Epithelial cell of alveolus of lung (primary cell): ENCODE data around the gene HAX1. TPM values are rescaled to one million over a fixed set of nuclear protein-coding genes. Genes with fewer than 3 reads are reported as not detected.

Experiments
- total RNA-seq: library from RNA; depleted of rRNA; stranded (reverse); fragments of >200 nt; gene quantifications from 2 replicates; pipeline ENCODE4 v1.2.1, GENCODE V29; 2015

The HAX1 gene
- 58.5 and 156 TPM in 2 replicates for total RNA-seq

DNA sequence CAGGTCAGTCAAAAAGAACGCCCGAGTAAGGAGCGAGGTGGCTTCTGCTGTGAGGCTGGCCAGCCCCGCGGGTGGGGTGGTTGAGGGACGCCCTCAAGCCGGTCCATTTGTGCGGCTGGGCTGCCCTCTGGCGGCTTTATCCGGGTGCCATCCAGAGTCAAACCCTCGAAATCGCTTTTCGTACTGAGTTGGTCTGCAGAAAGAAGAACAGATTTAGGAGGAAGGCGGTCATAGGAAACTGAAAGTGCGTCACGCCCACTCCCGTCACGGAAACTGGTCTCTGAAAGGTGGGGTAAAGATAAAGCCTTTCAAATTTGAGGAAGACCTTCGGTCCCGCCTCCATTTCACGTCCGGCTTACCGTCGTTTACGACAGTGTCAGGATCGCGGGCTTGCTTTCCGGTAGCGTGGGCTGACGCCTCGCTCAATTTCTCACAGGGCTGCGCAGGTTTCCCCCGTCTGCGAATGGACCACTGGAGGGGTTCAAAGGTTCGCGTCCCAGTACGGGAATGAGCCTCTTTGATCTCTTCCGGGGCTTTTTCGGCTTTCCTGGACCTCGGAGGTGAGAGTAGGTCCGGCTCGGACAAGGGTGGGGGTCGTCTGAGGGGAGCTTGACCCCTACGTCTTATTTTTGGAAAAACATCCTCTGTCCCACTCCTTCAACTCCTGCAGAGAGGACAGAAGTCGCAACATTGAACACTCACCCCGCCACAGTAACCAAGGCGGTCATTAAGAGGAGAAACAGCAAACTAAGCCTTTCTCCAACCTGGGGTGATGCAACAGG, at the start of gene HAX1:
Gene HAX1 (plus strand): TSS at position 413 of the 782 bp plus-strand sequence. CDS start 95 bp downstream, at position 508.

DNA sequence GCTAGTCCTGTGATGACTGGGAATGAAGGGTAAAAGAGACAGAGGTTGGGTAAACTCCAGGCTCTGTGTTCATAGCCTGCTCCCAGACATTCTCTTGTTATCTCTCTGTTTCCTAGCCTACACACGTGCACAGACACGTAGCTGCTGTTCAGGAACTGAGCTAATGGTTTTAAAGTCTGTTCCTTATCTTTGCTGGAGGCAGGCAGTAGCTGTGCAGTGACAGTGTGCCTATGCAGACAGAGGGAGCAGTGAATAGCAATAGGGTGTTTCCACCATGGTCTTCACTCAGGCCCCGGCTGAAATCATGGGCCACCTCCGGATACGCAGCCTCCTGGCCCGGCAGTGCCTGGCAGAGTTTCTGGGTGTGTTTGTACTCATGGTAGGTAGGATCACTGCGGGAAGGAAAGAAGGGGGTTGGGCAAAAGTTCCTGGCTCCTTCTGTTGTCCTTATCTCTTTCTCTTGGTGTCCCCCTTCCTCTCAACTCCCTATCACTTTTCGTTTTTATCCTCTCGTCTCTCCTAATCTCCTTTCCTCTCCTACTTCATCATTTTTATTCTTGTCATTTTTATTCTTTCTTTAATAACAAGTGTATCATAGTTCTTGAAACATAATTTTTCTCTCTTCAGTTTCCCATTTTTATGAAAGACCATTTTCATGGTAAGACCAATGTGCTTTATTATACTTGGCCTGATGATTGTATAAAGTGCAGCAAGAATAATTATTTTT, 48.6 kb downstream of the HAX1 start, which contains the start of gene AQP10:
Gene AQP10 (plus strand): TSS at position 212 of the 727 bp plus-strand sequence. CDS start 63 bp downstream, at position 275.

DNA sequence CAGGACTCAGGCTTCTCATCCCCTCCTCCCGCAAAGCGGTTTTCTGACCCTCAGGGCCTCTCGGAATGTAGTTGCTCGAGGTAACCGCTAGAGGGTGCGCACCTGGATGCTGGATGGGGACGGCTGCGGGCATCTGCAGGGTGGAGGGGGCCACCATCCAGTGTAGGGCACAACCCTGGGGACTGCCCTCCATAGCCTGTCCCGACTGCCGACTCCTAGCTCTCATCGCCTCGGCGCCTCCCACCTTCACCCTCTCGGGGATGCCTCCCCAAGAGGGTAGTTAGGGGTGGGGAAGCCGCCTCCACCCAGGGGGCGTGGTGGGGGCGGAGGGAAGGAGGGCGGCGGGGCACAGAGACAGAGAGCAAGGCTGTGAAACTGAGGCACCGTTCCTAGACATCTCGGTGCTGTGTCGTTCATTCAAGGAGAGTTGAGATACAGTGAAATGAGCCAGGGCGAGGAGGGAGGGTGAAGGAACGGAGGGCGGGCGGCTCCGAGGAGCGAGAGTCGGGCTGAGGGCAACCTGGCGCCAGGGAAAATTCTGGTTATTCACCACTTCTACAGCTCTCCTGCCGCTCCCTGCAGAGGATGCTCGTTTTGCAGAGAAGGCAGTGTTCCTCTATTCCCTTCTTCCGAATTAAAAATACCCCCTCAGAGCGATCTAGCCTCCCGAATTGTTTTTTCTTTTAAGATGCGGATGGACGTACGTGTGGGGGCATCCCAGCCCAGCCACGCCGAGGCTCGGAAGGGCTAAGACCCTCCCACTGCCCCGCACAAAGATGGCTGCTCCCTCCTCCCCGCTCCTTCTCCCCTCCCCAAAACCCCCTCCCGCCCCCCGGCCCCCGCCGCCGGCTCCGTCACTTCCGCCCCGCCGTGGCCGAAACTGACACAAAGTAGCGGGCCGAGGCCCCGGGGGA, 52.5 kb downstream of the HAX1 start, which contains the start of gene ATP8B2:
Gene ATP8B2 (plus strand): TSS at position 857 of the 914 bp plus-strand sequence. CDS start 2,617 bp downstream, outside the sequence.

Other genes starting within 250 kb of the HAX1 start
- gene NUP210L, start 117.6 kb upstream of the HAX1 start, total RNA-seq = not detected in 2 replicates
- 240 and 554 TPM in 2 replicates for gene TPM3, start 80.5 kb upstream of the HAX1 start, total RNA-seq
- not detected in 2 replicates for gene CFAP141, start 66.3 kb upstream of the HAX1 start, total RNA-seq
- 58.4 and 63.2 TPM in 2 replicates for gene UBAP2L, start 51.7 kb upstream of the HAX1 start, total RNA-seq
- under 0.01 TPM in 1 of 2 replicates, not detected in the other for gene AQP10, start 48.5 kb downstream of the HAX1 start, total RNA-seq
- gene ATP8B2, start 52.9 kb downstream of the HAX1 start, total RNA-seq = 62.4 and 64.0 TPM in 2 replicates
- 1.3 and 12.2 TPM in 2 replicates for gene IL6R, start 132.7 kb downstream of the HAX1 start, total RNA-seq
- gene TDRD10, start 229.6 kb downstream of the HAX1 start, total RNA-seq = not detected in 2 replicates
- 0.24 and 0.26 TPM in 2 replicates for gene SHE, start 229.8 kb downstream of the HAX1 start, total RNA-seq